Esophagus muscularis mucosa (tissue), 4 donors: ENCODE measurements around the gene MT1X. TPM values are rescaled to one million over a fixed set of nuclear protein-coding genes. Genes with fewer than 3 reads are reported as not detected.

Experiments
- DNase-seq: peaks from one replicate; pipeline ENCODE4 v3.0.0-alpha.2; 2017; ENCODE audit errors: extremely low spot score
- H3K27ac ChIP-seq, 4 donors: fragments of 200-600 bp; sonication (generic); replicated peaks in 1 of 4; 1 replicate in 3 of 4; 2 replicates in 1 of 4; pipeline ENCODE4 v1.5.1; 2016 to 2019; ENCODE audit warnings: mild to moderate bottlenecking in 1 of 4
- H3K27me3 ChIP-seq, 4 donors: fragments of 200-600 bp; sonication (generic); one replicate each; pipeline versions ENCODE4 v1.5.1 to v1.6.0; 2016 to 2019
- H3K36me3 ChIP-seq, 4 donors: fragments of 200-600 bp; sonication (generic); one replicate each; pipeline ENCODE4 v1.5.1; 2016 to 2019
- H3K4me1 ChIP-seq, 4 donors: fragments of 200-600 bp; sonication (generic); one replicate each; pipeline ENCODE4 v1.5.1; 2016 to 2019
- H3K4me3 ChIP-seq, 4 donors: fragments of 200-600 bp; sonication (generic); 1 replicate in 2 of 4; 2 replicates in 2 of 4; pipeline ENCODE4 v1.5.1; 2016 to 2019; ENCODE audit warnings: mild to moderate bottlenecking in 4 of 4, moderate library complexity in 1 of 4
- H3K9me3 ChIP-seq, 4 donors: fragments of 200-600 bp; sonication (generic); 1 replicate in 3 of 4; 2 replicates in 1 of 4; pipeline ENCODE4 v1.5.1; 2016 to 2019
- CTCF ChIP-seq, 3 experiments: fragments of 200-600 bp in 2 of 3; fragments of 450-650 bp in 1 of 3; sonication (generic) in 2 of 3; IDR thresholded peaks; one replicate each; pipeline ENCODE4 v1.5.1; 2017 to 2019; ENCODE audit warnings: antibody characterized with exemption in 3 of 3, mild to moderate bottlenecking in 2 of 3, moderate library complexity in 1 of 3
- EP300 ChIP-seq: sonication (generic); formaldehyde crosslinking; IDR thresholded peaks from one replicate; pipeline ENCODE4 v1.6.1; 2017; ENCODE audit warnings: antibody characterized with exemption
- POLR2A ChIP-seq: fragments of 450-650 bp; IDR thresholded peaks from one replicate; pipeline ENCODE4 v1.6.1; 2017; ENCODE audit warnings: antibody characterized with exemption, moderate library complexity, mild to moderate bottlenecking, low read depth
- POLR2AphosphoS5 ChIP-seq, 2 donors: sonication (generic); formaldehyde crosslinking; IDR thresholded peaks; one replicate each; pipeline ENCODE4 v1.6.1; 2017; ENCODE audit warnings: antibody characterized with exemption in 2 of 2
- WGBS: methylation state at CpG from one replicate; pipeline ENCODE4 v1.1.5; 2018; 5-methylcytosine and 5-hydroxymethylcytosine counted together
- intact Hi-C: fragments of 100-400 bp; cut with DNase I; formaldehyde crosslinking; loops from one replicate; pipeline ENCODE4 v1.15.1; 2023
- total RNA-seq, 4 donors: library from RNA; depleted of rRNA; stranded (reverse); fragments of >200 nt; gene quantifications; one replicate each; pipeline versions ENCODE4 v1.1.0 to v1.2.1, GENCODE V29; 2016

The MT1X gene
- total RNA-seq, 4 donors from 2014 or later, result 283 to 1,221 (median 512) TPM

- DNase-seq, result no peak
- H3K36me3 ChIP-seq, result no peaks in the 10 kb centered on the region
- intact Hi-C loops, result loop anchor here (5.0 kb wide), 1 partner anchor 47 kb away; the partner anchor contains the start of gene MT1X
- peak overlapping the region; percentile 22 to 66 (median 46) for H3K4me3 ChIP-seq
- 29% methylated on average over 15 of the region's 40 CpGs for WGBS
- TF ChIP-seq CTCF (IDR thresholded peaks at IDR 0.05) (no peak), POLR2AphosphoS5 (IDR thresholded peaks at IDR 0.05) (no peak), POLR2A (no peak), EP300 (no peak)
- H3K27me3 ChIP-seq, result peaks cover 0 to 83% (median 20%) of the 10 kb centered on the region in 4 donors
- no peak overlapping the region for H3K27ac ChIP-seq
- H3K4me1 ChIP-seq, result peaks cover 18 to 61% (median 52%) of the 10 kb centered on the region in 4 donors
- no peaks in the 10 kb centered on the region for H3K9me3 ChIP-seq
Measured at GRCh38 chr16:56635441-56635967, 46.8 kb upstream of the MT1X start.

- Histone ChIP-seq H3K4me3 (no peak overlapping the region), H3K9me3 (no peaks in the 10 kb centered on the region), H3K4me1 (peaks cover 18 to 58% (median 50%) of the 10 kb centered on the region in 4 donors), H3K27ac (peak overlapping the region in 1 of 4 donors; percentile 70), H3K36me3 (no peaks in the 10 kb centered on the region), H3K27me3 (peaks cover 0 to 96% (median 20%) of the 10 kb centered on the region in 4 donors)
- 70% methylated on average over 8 of the region's 9 CpGs for WGBS
- TF ChIP-seq POLR2A (no peak), CTCF (IDR thresholded peaks at IDR 0.05) (no peak), POLR2AphosphoS5 (IDR thresholded peaks at IDR 0.05) (no peak), EP300 (no peak)
- DNase-seq, result no peak
- intact Hi-C loops, result loop anchor here (5.0 kb wide), 1 partner anchor 45 kb away; the partner anchor contains the start of gene MT1X
Measured at GRCh38 chr16:56636616-56637413, 45.5 kb upstream of the MT1X start.

GRCh38 chr16:56637814-56638750, 44.2 kb upstream of the MT1X start, which contains the start of gene MT1A:
Gene MT1A, plus strand, starts transcription at chr16:56638666. Its CDS starts 73 bp downstream, at chr16:56638739.
- Histone ChIP-seq H3K27me3 (peaks cover 0 to 98% (median 20%) of the 10 kb centered on the region in 4 donors), H3K27ac (peak within 1 kb of the TSS; percentile 48 to 70 (median 64)), H3K4me3 (peak within 1 kb of the TSS; percentile 51 to 61 (median 56)), H3K36me3 (no peaks in the 10 kb centered on the region), H3K9me3 (no peaks in the 10 kb centered on the region), H3K4me1 (peaks cover 18 to 50% (median 41%) of the 10 kb centered on the region in 4 donors)
- no peak for DNase-seq
- 22% methylated on average over 57 of the region's 68 CpGs for WGBS
- TF ChIP-seq POLR2A (peak; percentile 48), EP300 (peak; percentile 72), POLR2AphosphoS5 (IDR thresholded peaks at IDR 0.05) (peak; percentile 82 to 89), CTCF (IDR thresholded peaks at IDR 0.05) (no peak)
- intact Hi-C loops, result loop anchor here (5.0 kb wide), 1 partner anchor 44 kb away; the partner anchor contains the start of gene MT1X

- 58% methylated on average over 1 of the region's 1 CpG for WGBS
- Histone ChIP-seq H3K36me3 (no peaks in the 10 kb centered on the region), H3K4me1 (peaks cover 18 to 53% (median 46%) of the 10 kb centered on the region in 4 donors), H3K4me3 (peak overlapping the region in 2 of 4 donors; percentile 51 to 61), H3K27ac (peak overlapping the region in 1 of 4 donors; percentile 70), H3K9me3 (no peaks in the 10 kb centered on the region), H3K27me3 (peaks cover 0 to 99% (median 20%) of the 10 kb centered on the region in 4 donors)
- intact Hi-C loops, result loop anchor here (5.0 kb wide), 1 partner anchor 43 kb away; the partner anchor contains the start of gene MT1X
- TF ChIP-seq EP300 (no peak), CTCF (IDR thresholded peaks at IDR 0.05) (no peak), POLR2AphosphoS5 (IDR thresholded peaks at IDR 0.05) (no peak), POLR2A (no peak)
- no peak for DNase-seq
Measured at GRCh38 chr16:56639045-56639444, 43.2 kb upstream of the MT1X start.
